ENCODE results near the gene PTK7. TPM values are rescaled to one million over a fixed set of nuclear protein-coding genes. Genes with fewer than 3 reads are reported as not detected.

Gene PTK7
- polyA plus RNA-seq, 1 experiment = 146 TPM

- Histone ChIP-seq H3K27ac (ENCODE audit: low read depth, low read length) (no peak overlapping the region), H3K27me3 (ENCODE audit: control insufficient read depth, insufficient read depth, low read length) (no peaks in the 10 kb centered on the region), H3K9me3 (ENCODE audit: control insufficient read depth, insufficient read depth, low read length) (no peaks in the 10 kb centered on the region), H3K4me3 (ENCODE audit: low read depth, low read length) (no peak overlapping the region)
- POLR2A ChIA-PET = interaction anchor here (0.6 kb wide), 1 partner anchor 314 kb away, joined by 3 read pairs; no protein-coding TSS in a partner anchor
- TF ChIP-seq, protein P1, sequence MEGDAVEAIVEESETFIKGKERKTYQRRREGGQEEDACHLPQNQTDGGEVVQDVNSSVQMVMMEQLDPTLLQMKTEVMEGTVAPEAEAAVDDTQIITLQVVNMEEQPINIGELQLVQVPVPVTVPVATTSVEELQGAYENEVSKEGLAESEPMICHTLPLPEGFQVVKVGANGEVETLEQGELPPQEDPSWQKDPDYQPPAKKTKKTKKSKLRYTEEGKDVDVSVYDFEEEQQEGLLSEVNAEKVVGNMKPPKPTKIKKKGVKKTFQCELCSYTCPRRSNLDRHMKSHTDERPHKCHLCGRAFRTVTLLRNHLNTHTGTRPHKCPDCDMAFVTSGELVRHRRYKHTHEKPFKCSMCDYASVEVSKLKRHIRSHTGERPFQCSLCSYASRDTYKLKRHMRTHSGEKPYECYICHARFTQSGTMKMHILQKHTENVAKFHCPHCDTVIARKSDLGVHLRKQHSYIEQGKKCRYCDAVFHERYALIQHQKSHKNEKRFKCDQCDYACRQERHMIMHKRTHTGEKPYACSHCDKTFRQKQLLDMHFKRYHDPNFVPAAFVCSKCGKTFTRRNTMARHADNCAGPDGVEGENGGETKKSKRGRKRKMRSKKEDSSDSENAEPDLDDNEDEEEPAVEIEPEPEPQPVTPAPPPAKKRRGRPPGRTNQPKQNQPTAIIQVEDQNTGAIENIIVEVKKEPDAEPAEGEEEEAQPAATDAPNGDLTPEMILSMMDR (IDR thresholded peaks at IDR 0.05; ENCODE audit: low read depth, low read length) = no peak
- CTCF ChIA-PET = no interaction called here
- no peak for DNase-seq (ENCODE audit: low read depth, low spot score)
Measured at GRCh38 chr6:43092635-43093034, 16.5 kb downstream of the PTK7 start.

- H3K4me3 ChIP-seq (ENCODE audit: low read depth, low read length) = peak overlapping the region; percentile 42
- POLR2A ChIA-PET = interaction anchor here (0.7 kb wide), 1 partner anchor 12 kb away, joined by 8 read pairs; no protein-coding TSS in a partner anchor
- CTCF ChIA-PET = no interaction called here
- DNase-seq (ENCODE audit: low read depth, low spot score) = no peak
- TF ChIP-seq, protein P1 (IDR thresholded peaks at IDR 0.05; ENCODE audit: low read depth, low read length) = no peak
- H3K27ac ChIP-seq (ENCODE audit: low read depth, low read length) = peak overlapping the region; percentile 39
- H3K9me3 ChIP-seq (ENCODE audit: control insufficient read depth, insufficient read depth, low read length) = no peaks in the 10 kb centered on the region
- H3K27me3 ChIP-seq (ENCODE audit: control insufficient read depth, insufficient read depth, low read length) = no peaks in the 10 kb centered on the region
Measured at GRCh38 chr6:43093436-43094289, 17.5 kb downstream of the PTK7 start.

DNA sequence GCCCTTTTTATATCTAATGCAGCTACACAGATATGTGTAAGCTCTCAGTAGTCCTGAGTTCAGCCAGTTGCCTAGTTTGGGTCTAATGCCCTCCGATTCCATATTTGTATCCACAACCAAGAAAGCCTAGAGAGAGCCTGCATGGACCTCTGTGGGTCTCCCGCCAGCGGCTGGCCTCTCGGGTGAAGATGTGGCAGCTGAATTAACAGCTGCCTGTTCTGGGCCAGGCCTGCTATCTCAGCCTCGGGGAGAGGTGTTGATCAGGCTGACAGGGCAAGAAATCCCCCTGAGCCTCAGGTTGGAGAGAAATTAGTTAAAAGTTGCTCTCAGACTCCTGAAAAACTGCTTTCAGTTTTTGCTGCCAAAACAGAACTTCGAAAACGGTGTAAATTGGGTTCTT, 19.8 kb downstream of the PTK7 start:
- TF ChIP-seq, protein P1 (IDR thresholded peaks at IDR 0.05; ENCODE audit: low read depth, low read length) = no peak
- H3K4me3 ChIP-seq (ENCODE audit: low read depth, low read length) = no peak overlapping the region; the same call in 1 of the 2 replicates

DNA sequence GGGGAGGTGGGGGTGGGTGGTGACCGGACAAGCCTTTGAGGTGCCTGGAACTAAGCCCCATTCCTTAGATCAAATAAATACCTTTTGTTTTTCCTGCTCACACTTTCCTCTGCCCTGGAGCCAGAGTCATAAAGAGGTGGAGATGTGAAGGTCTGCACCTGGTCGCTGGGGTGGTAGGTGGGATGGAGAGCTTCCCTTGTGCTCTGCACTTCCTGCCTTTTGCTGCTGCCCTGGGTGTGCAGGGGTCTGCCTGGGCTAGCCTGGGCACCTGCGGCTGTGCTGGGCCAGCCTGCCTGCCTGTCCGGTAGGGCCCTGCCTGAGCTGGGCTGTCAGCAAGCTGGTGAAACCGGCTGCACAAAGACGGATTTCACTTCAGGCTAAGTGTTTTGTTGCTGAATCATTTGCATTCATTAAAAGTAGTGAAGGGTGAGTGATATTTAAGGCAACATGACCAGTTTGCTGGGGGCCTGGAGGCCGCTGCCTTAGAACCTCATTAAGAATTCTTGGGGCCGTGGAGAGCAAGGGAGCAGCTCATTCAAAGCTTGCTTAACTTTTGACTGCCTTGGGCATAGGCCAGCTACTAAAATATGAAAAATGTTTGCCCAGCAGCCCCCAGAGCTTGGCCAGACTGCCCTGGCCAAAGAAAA, 20.5 kb downstream of the PTK7 start:
- ChIA-PET POLR2A (interaction anchor here (0.7 to 2.0 kb wide), 9 partner anchors 10 to 207 kb away, joined by 3 to 21 read pairs (median 5); partner anchors contain the start of genes CUL7, CUL9 and PTK7), CTCF (interaction anchor here (1.0 to 2.0 kb wide), 3 partner anchors 18 to 48 kb away, joined by 4 to 7 read pairs (median 7); no protein-coding TSS in a partner anchor)
- TF ChIP-seq, protein P1 (IDR thresholded peaks at IDR 0.05; ENCODE audit: low read depth, low read length) = no peak
- peak overlapping the region; percentile 88 for H3K27ac ChIP-seq (ENCODE audit: low read depth, low read length)
- no peaks in the 10 kb centered on the region for H3K27me3 ChIP-seq (ENCODE audit: control insufficient read depth, insufficient read depth, low read length)
- H3K9me3 ChIP-seq (ENCODE audit: control insufficient read depth, insufficient read depth, low read length) = no peaks in the 10 kb centered on the region
- no peak for DNase-seq (ENCODE audit: low read depth, low spot score)
- peak overlapping the region; percentile 31; the same call in 1 of the 2 replicates for H3K4me3 ChIP-seq (ENCODE audit: low read depth, low read length)

More for the DNA sequence above, 19.8 kb downstream of the PTK7 start:
- ChIA-PET CTCF (interaction anchor here (1.0 to 2.0 kb wide), 3 partner anchors 17 to 48 kb away, joined by 4 to 7 read pairs (median 7); no protein-coding TSS in a partner anchor), POLR2A (interaction anchor here (1.1 to 2.0 kb wide), 3 partner anchors 17 to 25 kb away, joined by 5 to 21 read pairs (median 8); partner anchors contain the start of gene PTK7)
- H3K9me3 ChIP-seq (ENCODE audit: control insufficient read depth, insufficient read depth, low read length) = no peaks in the 10 kb centered on the region
- peak overlapping the region; percentile 88 for H3K27ac ChIP-seq (ENCODE audit: low read depth, low read length)
- H3K27me3 ChIP-seq (ENCODE audit: control insufficient read depth, insufficient read depth, low read length) = no peaks in the 10 kb centered on the region
- DNase-seq (ENCODE audit: low read depth, low spot score) = no peak
